ENCODE data around the gene ORMDL3. TPM values are rescaled to one million over a fixed set of nuclear protein-coding genes. Genes with fewer than 3 reads are reported as not detected.

ORMDL3 gene
- total and polyA plus RNA-seq, 10 of the 15 experiments (the other 5 are each of a cell fraction or from before 2014, with no cell fraction given), result 8.8 to 98.1 (median 49.9) TPM

DNA sequence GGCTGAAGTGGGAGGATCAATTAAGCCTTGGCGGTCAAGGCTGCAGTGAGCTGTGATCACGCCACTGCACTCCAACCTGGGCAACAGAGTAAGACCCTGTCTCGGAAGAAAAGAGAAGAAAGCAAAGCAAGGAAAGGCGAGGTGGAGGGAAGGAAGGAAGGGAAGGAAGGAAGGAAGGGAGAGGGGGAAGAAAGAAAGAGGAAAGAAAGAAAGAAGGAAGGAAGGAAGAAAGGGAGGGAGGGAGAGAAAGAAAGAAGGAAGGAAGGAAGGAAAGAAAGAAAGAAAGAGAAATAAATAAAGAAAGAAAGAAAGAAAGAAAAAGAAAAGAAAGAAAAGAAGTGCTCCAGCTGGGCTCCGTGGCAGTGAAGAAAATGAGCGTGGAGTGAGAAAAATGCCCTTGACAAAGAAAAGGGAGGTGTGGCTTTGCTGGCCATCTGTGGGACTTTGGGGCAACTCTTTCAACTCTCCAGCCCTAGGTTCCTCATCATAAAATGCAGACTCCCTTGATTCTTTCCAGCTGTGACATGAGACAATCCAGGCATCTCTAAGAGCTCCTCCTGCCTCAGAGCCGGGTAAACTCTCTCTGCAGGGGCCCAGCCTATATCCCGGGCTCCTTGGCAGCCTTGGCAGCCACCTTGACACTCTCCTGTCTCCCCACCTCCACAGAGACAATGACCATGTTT lies 37.8 kb upstream of the ORMDL3 start (continued):
- TF ChIP-seq SUPT20H (IDR thresholded peaks at IDR 0.05; ENCODE audit: borderline replicate concordance, control insufficient read depth, low read depth, low read length), result no peak
- no peak for TF ChIP-seq ZNF207 (IDR thresholded peaks at IDR 0.05; ENCODE audit: borderline replicate concordance)
- no peak for TF ChIP-seq CEBPB (IDR thresholded peaks at IDR 0.05; ENCODE audit: borderline replicate concordance in 1 of 2, low read depth in 2 of 2, low read length in 2 of 2)

DNA sequence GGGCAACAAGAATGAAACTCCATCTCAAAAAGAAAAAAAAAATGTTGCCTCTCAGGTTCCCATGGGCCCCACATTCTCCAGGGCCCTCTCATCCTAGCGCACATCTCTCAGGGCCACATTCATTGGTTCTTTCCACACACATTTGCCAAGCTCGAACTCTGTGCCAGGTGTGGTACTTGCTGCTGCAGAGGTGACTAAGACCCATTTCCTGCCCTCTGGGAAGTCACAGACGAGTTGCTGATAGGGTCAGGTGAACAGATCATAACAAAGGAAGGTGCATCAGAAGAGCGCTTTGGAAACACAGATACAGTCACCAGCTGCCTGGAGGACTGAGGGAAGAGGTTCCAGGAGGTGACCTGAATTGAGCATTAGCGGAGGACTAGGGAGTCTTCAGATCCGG lies 36.4 kb upstream of the ORMDL3 start:
- H3K79me2 ChIP-seq (ENCODE audit: control insufficient read depth, insufficient read depth, low read length), result no peaks in the 10 kb centered on the region
- no peaks in the 10 kb centered on the region for H3K9me3 ChIP-seq (replicated peaks; ENCODE audit: control insufficient read depth, insufficient read depth, low read length)
- RAD21 ChIA-PET (ENCODE audit: unreplicated experiment), result interaction anchor here (1.6 kb wide), 1 partner anchor 26 kb away, joined by 5 read pairs; no protein-coding TSS in a partner anchor
- no peak overlapping the region for H3K9ac ChIP-seq (ENCODE audit: control insufficient read depth, insufficient read depth, low read length)
- H3K4me3 ChIP-seq, result no peak overlapping the region
- 49% methylated on average over 6 of the region's 6 CpGs for WGBS (ENCODE audit: insufficient coverage, insufficient replicate concordance, low lambda C conversion rate, missing lambda C conversion rate)
- in situ Hi-C loops (cut with MboI), result no loop called here
- POLR2A ChIA-PET, result interaction anchor here (1.8 kb wide), 1 partner anchor 13 kb away, joined by 4 read pairs; no protein-coding TSS in a partner anchor
- no peaks in the 10 kb centered on the region for H4K20me1 ChIP-seq (ENCODE audit: control insufficient read depth, insufficient read depth)
- CTCF ChIA-PET, result interaction anchor here (0.6 kb wide), 1 partner anchor 10 kb away, joined by 3 read pairs; no protein-coding TSS in a partner anchor
- no peak for FAIRE-seq
- no peak overlapping the region for H3K4me2 ChIP-seq (ENCODE audit: control insufficient read depth, insufficient read depth)
- no peak overlapping the region for H3K27ac ChIP-seq (ENCODE audit: control insufficient read depth, insufficient read depth)
- SMC1A ChIA-PET (ENCODE audit: uncharacterized antibody, unreplicated experiment), result no interaction called here
- no peaks in the 10 kb centered on the region for H3K36me3 ChIP-seq (ENCODE audit: control insufficient read depth in 2 of 2, insufficient read depth in 2 of 2, low read length in 1 of 2)
- ATAC-seq, result no peak
- BruUV-seq (replicated peaks), result no TSS peak
- TF ChIP-seq LARP7 (IDR thresholded peaks at IDR 0.05) (no peak), CBX5 (IDR thresholded peaks at IDR 0.05; ENCODE audit: low read depth) (no peak), NR2F1 (conservative IDR thresholded peaks at IDR 0.05) (no peak), IRF4 (IDR thresholded peaks at IDR 0.05; ENCODE audit: low read depth, low read length) (no peak), PAX8 (IDR thresholded peaks at IDR 0.05) (no peak), IKZF2 (IDR thresholded peaks at IDR 0.05) (no peak), ZBED1 (IDR thresholded peaks at IDR 0.05; ENCODE audit: borderline replicate concordance) (no peak), FOS (IDR thresholded peaks at IDR 0.05; ENCODE audit: borderline replicate concordance, extremely low read depth, insufficient read length) (no peak)
- TF ChIP-seq, protein P1, sequence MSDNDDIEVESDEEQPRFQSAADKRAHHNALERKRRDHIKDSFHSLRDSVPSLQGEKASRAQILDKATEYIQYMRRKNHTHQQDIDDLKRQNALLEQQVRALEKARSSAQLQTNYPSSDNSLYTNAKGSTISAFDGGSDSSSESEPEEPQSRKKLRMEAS (IDR thresholded peaks at IDR 0.05; ENCODE audit: low read depth, low read length), result no peak
- TF ChIP-seq, protein P2, sequence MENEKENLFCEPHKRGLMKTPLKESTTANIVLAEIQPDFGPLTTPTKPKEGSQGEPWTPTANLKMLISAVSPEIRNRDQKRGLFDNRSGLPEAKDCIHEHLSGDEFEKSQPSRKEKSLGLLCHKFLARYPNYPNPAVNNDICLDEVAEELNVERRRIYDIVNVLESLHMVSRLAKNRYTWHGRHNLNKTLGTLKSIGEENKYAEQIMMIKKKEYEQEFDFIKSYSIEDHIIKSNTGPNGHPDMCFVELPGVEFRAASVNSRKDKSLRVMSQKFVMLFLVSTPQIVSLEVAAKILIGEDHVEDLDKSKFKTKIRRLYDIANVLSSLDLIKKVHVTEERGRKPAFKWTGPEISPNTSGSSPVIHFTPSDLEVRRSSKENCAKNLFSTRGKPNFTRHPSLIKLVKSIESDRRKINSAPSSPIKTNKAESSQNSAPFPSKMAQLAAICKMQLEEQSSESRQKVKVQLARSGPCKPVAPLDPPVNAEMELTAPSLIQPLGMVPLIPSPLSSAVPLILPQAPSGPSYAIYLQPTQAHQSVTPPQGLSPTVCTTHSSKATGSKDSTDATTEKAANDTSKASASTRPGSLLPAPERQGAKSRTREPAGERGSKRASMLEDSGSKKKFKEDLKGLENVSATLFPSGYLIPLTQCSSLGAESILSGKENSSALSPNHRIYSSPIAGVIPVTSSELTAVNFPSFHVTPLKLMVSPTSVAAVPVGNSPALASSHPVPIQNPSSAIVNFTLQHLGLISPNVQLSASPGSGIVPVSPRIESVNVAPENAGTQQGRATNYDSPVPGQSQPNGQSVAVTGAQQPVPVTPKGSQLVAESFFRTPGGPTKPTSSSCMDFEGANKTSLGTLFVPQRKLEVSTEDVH (IDR thresholded peaks at IDR 0.05; ENCODE audit: low read depth, partially characterized antibody), result no peak
- H2AFZ ChIP-seq (ENCODE audit: control insufficient read depth, low read depth, low read length), result no peak overlapping the region
- no peaks in the 10 kb centered on the region; the same call in 1 of the 2 replicates for H3K4me1 ChIP-seq (ENCODE audit: control insufficient read depth, insufficient read depth, low read length)
- no peaks in the 10 kb centered on the region for H3K27me3 ChIP-seq (replicated peaks in 1 of 2; ENCODE audit: control insufficient read depth in 2 of 2, insufficient read depth in 2 of 2, low read length in 1 of 2)
- intact Hi-C loops (cut with micrococcal nuclease; ENCODE audit: unreplicated experiment), result no loop called here
- DNase-seq (ENCODE audit: low read depth, low spot score), result no peak

Measured in GM12878 (cell line).